NCI-H1436 (cell line): ENCODE data around the gene BIRC7.

Source experiments
- DNase-seq: peaks from one replicate; lab custom pipeline; 2025; lab: John Stamatoyannopoulos, UW

The BIRC7 gene

DNA sequence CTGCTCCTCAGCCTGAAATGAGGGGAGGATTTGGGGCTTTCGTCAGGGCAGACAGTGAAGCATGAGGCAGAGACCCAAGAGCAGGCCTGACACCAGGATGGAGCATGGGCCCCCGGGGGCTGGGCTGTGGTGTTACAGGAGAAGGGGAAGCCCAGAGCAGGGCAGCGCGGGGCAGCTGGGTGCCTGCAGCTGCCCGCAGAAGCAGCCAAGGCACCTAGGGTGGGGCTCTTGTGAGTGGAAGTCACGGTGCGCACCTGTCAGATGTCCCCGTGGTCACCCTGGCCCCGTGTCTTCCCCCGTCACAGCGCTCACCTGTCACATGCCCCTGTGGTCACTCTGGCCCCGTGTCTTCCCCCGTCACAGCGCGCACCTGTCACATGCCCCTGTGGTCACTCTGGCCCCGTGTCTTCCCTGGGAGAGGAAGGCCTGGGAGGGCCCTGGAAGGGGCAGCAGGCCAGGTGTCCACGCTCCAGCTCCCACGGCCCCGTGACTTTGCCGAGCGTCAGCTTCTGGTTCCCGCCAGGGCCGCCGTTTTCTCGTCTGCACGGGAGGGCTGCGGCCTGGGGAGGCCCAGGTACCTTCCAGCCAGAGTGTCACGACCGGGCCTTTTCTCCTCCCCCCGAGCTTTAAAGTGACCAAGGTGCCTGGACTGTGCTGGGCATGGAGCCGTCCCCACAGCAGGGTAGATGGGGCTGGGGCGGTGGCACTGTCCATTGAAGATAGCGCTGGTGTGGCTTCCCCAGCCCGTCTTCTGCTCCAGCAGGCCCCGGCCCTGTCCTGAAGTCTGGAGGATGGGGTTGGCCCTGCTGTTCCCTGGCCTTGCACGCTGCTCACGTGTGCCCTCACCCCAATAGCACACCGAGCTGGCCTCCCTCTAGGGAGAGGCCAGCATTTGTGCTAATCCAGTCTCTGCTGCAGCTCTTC is 46.3 kb downstream of the BIRC7 start:
- DNase-seq = no peak

- DNase-seq = no peak
Observed at GRCh38 chr20:63282946-63283345, 47.2 kb downstream of the BIRC7 start.

DNA sequence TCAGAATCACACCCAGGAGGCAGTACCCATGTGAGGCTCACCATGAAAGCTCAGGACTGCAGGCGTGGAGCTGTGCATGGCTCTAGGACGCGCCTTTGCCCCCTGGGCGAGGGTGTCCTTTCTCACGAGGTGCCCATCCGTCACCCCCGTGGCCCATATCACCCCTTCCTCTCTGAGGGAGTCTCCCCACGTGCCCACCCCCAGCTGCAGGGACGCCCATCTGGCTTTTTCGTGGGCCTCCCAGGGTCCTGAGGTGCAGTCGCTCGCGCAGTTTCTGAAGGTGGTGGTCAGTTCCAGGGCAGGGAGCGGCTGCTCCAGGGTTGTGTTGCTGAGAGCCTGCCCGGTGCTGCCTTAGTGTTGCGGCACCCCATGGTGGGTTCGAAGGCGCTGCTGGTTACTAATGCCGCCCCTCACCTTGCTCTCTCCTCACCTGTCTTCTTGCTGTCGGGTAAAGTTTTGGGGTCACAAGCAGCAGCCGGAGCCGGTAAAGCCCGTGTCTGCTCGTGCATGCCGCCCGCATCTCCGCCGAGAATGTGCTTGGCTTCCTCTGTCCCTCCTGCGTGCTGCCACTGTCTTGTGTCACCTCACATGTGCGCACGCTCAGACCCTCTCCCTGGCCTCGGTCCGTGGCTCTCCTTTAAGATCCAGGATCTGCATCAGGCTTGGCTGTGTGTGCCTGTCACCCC is 47.8 kb downstream of the BIRC7 start:
- no peak for DNase-seq

- DNase-seq = no peak
Observed at GRCh38 chr20:63284083-63284440, 48.4 kb downstream of the BIRC7 start.

DNA sequence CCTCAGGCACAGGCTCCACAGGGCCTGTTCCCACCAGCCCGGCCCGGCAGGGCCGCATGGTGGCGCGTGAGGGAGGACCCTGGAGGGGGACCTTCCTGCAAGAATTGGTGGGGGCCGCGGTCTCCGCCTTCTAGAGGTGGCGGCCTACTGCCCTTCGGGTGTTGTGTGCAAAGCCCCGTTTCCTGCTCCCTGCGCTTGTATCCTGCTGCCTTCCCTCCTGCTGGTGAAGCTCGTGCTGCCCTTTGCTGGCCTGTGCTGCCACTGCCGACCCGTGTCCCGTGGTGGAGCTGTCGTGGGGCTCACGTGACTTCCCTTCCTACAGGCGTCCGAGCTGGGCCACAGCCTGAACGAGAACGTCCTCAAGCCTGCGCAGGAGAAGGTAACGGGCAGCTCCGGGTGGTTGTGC is 48.8 kb downstream of the BIRC7 start:
- DNase-seq = no peak

DNA sequence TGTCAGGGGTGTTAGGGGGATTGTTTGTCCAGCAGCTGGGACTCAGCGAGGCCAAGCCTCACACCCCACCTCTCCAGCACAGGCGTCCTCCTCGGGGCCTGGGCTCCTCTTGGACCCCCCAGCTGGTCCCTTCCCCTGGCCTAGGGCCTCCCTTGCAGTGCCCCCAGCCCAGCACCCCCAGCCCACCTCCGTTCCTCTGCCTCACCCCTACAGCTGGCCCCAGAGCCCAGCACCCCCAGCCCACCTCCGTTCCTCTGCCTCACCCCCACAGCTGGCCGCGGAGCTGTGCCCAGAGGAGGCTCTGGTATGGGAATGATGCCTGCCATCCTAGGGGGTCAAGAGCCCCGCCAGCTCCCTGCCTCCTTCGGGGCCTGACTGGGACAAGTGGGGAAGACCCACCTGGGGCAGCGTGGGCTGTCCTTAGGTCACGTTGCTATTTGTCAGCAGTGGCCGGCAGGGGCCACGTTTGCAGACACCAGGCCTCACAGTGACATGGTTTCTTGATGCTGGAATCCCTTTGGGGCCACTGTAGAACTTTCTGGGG is 49.3 kb downstream of the BIRC7 start:
- DNase-seq = no peak

DNA sequence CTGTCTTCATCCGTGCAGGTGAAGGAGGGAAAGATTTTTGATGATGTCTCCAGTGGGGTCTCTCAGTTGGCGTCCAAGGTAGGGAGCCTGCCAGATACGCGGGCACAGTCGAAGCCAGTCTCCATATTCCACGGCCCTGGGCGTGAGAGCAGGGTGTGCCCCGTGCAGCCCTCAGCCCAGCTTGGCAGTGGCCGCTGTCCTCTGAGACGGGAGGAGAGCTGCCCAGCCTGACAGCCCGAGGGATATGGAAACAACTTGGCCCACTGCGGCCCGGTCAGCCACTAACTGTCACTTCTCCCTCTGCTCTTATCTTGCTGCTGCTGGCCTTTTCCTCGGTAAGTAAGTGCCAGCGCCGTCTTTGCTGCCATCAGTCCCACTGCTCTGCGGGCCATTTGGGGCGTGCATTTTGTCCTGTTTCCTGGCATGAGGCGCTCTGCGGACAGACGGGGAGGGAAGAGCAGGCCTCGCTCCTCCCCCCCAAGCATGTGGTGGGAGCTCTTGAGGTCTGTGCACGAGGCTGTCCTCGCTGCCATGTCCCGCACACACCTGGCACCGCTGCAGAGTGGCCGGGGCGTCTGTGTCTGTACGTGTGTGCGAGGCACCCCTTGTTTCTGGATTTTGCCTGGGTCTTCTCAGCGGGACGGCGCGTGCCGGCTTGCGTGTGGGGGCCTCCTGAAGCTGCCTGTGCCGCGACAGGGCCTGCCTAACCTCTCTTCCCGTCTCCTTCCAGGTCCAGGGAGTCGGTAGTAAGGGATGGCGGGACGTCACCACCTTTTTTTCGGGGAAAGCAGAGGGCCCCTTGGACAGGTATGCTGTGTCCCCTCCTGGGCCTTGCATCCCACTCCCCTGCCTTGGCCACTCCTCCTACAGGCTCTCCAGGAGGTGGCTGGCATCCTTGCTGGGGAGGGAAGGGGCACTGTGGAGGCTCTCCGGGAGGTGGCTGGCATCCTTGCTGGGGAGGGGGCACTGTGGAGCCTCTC is 50.2 kb downstream of the BIRC7 start:
- DNase-seq = no peak

GRCh38 chr20:63286781-63287696 is 51.3 kb downstream of the BIRC7 start:
- DNase-seq = no peak

DNA sequence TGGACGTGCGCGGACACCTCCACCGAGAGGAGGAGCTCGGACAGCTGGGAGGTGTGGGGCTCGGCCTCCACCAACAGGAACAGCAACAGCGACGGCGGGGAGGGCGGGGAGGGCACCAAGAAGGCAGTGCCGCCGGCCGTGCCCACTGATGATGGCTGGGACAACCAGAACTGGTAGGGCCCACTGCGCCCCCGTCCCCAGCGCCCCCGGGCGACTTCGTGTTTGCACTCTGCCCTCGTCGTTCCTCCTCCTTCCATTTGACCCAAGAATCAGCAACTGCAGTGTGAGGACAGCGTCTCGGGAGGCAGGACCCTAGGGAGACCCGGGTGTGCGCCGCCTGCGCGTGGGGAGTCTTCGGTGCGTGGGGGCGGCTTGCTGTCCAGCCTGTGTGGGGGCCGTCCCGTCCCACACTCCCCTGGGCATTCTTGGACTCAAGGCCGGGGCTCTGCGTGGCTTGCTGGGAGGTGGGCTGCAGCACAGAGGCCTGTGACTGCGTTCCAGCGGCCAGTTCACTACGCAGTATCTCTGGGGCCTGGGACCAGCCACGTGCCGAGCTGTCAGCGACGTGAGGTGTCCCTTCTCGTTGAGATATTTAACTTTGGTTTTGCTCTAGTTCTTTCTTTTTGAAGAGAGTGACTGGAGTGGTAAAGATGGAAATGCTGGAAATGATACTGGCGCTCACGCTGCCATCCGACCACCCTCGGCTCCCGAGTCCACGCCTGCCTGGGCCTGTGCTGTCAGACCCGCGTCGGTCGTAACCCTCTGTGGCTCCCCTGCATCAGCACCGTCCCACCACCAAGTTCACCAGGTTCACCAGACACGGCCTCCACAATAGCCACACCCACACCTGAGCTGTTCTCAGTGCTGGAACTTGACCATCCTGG is 52.2 kb downstream of the BIRC7 start:
- no peak for DNase-seq

DNA sequence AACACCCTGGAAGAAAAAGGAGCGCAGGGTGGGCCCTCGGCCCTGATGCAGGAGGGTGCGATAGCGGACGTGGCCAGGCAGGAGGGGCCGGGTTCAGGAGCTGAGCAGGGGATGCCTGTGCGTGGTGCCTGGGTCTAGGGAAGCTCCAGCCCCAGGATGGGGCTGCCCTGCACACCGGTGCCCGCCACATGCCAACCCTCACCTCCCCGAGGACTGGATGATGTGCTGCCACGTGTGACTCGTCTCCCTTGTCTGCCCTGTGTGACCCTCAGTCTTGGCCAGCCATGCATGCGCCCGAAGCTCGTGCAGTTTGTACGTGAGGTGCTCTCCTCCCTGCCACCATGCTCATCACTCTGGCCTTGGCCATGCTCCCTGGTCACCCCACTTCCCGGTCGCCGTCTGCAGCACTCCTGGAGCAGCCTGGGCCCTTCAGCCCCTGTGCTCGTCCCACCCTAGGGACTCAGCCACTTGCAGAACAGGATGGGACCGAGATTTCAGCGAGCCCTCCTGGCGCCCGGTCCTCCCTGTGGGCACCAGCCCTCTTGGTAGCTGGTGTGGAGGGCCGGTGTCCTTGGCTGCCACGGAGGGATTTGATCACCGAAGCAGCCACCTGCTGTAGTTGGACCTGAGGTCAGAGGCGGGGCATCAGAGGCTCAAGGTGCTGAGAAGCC is 53.0 kb downstream of the BIRC7 start:
- DNase-seq = no peak

GRCh38 chr20:63289311-63290135 is 53.8 kb downstream of the BIRC7 start:
- DNase-seq = no peak
